Measurements from ENCODE around the gene PNPLA1.

PNPLA1 gene

DNA sequence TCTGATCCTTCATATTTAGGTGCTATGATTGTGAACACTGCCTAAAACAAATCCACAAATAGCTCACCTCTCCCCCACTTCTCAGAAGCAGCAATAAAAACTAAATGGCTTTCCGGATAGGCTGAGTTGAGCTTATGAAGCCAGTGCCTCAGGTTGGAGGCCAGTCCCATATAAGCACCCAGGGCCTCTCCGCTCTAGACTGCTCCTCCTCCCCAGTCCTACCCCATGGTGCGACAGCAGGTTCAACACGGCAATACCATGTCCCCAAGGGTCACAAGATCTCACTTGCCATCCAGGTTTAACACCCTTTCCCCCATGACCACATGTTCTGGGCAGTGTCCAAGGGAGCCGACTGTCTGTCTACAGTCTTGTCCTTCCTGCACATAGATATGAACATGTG, 46.1 kb downstream of the PNPLA1 start:
- no peak for DNase-seq (ENCODE audit: low spot score)

DNA sequence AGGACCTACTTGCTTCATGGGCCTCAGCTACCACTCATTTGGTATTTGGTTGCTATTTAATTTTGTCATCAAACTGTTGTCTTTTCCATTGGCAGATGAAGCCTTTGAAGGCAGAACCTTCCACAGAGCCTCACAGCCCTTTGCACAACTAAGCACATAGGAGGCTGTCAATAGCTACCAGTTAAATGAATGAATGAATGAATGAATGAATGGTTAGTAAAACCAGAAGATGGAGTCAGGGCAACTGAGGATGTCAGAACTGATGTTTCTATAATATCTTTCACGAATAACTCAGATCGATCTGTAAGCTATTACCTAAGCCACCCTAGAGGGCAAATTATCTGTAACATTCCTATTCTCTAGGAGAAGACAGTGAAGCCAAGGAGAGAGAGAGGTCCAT, 47.8 kb downstream of the PNPLA1 start:
- no peak for DNase-seq (ENCODE audit: low spot score)

DNA sequence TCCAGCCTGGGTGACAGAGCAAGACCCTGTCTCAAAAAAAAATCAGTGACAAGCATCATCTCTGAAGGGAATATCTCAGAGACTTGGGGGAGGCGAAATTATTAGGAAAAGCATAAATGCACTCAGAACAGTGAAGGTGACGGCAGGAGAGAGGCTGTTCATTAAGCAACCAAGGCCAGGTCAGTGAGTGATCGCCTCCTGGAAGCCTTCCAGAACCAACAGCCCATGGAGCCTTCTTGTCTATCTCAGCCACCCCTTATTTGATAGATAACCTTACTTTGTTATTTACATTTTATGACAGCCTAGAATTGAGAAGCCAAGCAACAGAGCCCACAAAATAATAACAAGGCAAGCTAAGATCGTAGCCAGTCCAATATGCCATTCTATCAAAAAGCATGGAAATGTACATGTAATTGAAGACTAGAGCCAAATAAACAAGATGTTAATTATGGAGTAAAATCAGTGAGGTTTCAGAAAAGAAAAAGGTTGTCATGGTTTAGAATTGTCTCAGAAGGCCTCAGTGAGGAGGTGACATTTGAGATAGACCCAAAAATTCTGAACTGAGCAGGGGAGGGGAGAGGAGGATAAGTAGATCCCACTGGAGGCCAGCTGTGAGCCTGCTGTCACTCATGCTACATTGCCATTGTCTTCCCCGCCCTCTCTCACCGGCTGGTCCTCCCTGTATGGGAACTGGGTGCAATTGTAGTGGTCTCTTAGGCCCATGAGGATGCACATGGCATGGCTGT, 49.0 kb downstream of the PNPLA1 start:
- no peak for DNase-seq (ENCODE audit: low spot score)

DNA sequence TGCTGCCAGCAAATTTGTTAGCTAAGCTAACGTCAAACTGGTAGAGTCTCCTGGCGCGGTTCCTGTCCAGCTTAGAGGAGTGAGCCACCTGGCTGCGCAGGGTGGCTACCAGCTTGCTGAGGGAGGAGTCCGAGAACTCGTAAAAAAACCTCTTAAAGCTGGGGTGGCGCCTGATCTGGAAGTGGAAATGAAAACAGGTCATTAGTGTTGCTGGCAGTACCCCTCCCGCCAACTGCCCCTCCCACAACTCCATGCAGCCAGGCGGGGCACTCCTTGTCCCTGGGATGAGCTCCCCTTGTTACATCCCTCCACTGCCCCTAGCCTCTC, 49.5 kb downstream of the PNPLA1 start:
- DNase-seq (ENCODE audit: low spot score) = no peak

DNA sequence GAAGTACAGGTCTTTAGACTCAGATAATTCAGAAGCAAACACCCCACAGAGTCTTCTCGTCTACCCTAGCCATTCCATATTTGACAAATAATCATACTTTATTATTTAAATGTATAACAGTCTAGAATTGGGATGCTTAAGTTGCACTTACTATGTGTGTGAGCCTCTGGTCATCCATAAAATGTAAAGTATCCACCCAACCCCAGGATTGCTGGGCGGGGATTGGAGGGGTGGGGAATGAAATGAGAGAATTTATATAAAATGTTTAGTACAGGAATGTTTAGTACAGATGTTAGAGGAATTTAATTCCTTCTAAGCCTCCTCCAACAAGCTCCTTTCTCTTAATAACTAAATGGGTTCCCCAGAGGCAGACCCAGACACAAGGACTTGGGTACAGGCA, 50.0 kb downstream of the PNPLA1 start:
- no peak for DNase-seq (ENCODE audit: low spot score)

DNA sequence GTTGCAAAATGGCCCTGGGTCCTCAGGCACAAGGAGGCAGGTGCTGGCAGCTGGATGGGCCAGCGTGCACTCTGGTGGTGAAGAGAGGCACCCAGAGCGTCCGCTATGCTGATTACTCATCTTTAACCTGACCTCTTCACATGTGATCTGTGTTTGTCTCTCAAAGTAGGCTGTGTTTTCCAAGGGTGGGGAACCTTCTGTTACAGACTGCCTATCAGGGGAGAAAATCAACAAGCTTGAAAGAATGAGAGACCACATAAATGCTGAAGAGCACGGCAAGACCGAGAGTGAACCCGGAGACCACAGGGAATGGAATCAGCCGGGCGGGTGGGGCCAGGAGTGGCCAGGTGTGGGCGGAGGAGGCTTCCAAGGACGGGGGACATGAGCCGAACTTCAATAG, 50.6 kb downstream of the PNPLA1 start:
- no peak for DNase-seq (ENCODE audit: low spot score)

DNA sequence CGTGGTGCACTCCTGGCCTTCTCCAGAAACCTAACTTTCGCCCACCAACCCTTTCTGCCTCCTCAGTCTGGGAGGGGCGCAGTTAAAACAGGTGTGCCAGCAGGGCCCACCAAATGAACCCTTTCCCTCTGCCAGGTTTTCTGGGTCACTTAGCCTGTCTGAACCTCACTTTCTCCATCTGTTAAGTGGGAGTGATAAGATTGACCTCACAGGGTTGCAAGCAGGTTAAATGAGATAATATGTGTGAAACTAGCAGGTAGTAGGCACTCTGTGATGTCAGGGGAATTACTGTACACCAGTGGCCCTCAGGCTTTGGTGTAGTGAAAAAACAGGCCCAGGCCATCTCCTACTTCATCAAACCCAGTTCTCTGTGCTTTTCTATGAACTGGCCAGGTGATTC, 52.7 kb downstream of the PNPLA1 start:
- no peak for DNase-seq (ENCODE audit: low spot score)

DNA sequence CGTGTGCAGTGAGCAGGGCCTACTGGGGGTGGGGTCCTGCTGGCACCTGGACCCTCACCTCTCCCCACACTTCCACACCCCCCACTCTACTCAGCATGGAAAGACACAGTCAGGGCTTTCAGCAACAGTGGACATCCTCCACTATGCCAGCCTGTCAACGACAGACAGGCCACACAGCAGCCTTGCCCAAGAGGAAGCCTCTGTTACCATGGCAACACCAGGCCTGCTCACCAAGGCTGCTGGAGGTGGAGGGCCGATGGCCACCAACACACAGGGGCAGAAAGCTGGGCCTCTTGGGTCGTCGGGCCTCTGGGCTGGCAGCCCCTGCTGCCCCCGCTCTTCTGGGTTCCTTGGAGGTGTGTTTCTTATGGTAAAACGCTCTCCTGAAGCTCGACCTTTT, 53.2 kb downstream of the PNPLA1 start:
- no peak for DNase-seq (ENCODE audit: low spot score)

DNA sequence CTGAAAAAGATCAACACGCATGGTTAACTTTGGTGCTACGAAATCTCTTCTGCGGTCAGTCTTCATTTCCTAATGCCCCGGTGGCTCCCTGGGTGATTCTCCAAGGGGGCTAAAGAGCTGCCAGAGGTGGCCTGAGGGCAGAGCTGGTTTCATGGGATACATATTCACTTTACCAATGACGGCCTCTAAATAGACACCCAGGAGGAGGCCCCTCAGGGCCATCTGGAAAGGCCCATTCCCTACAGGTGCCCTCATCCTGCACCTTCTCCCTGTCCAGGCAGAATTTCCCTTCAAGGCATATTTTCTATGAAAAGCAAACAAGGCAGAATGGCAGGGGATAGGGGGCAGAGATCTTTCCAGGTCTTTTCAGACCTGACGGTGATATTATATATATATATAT, 54.3 kb downstream of the PNPLA1 start:
- no peak for DNase-seq (ENCODE audit: low spot score)

DNA sequence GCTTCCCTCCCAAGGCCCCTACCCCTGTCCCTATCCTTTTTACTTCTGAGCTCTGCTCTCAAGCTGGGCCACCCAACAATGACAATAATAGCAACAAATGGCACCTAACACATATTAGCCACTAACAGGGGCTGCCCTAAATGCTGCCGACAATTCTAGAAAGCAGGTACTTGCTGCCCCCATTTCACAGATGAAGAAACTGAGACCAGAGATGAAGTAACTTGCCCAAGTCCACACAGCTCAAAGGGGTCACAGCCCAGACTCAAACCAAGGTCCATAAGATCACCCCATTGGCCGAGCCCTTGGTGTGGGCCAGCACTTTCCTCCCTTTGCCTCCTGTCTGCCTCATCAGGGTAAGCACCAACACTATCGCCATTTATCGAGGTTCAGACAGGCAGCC, 54.9 kb downstream of the PNPLA1 start:
- no peak for DNase-seq (ENCODE audit: low spot score)

DNA sequence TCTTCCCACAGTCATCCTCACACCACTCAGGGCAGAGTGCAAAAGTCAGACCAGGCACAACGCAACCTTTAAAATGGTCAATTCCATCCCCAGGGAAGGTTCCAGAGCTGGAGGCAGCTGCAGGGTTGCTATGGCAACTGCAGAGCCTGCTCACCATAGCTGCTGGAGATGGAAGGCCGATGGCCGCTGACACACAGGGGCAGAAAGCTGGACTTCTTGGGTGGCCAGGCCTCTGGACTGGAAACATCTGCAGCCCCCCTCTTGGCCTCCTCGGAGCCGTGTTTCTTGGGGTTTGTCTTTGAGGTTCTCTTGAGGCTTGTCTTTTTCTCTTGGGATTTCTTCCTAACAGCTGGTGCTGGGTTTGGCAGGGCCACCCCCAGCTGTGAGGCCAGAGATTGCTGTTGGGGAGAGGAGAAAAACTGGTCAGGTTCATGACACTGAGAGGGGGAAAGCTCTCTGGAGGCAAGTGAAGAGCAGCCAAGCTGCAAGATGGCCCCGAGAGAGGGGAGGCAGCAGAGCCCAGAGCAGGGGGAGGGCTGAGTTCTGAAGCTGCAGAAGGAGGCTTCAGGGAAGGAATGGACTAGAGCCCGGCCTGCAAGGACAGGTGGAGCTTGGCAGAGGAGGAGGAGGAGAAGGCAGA, 56.6 kb downstream of the PNPLA1 start:
- peak; percentile 44 for DNase-seq (ENCODE audit: low spot score)

DNA sequence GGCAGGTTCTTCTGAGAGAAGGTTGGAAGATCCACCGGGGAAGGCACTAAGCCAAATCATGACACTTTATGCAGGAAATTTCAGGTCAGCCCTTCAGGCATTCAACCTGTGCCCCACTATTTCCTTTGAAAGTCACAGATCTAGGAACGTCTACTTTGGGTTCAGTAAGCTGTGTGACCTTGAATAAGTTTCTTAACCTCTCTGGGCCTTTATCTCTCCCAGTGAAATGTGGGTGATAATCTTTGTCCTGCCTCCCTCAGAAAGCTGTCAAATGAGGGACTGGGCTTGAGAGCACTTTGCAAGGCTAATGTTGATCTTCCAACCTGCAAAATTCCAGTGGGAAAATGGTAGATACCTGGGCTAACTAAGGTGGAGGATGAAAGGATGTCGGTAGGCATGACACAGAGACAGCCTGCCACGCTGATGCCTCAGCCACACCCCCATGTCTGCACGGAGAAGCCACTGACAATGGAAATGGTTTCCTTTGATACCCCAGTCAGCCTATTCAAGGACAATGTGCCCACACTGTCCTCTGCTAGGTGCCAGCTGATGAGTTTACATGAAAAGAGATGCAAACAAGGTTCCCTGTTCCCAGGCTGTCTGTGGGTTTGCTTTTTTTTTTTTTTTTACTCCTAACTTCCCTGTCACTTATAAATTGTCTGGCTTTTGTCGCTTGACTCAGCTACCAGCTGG, 57.5 kb downstream of the PNPLA1 start:
- no peak for DNase-seq (ENCODE audit: low spot score)

DNA sequence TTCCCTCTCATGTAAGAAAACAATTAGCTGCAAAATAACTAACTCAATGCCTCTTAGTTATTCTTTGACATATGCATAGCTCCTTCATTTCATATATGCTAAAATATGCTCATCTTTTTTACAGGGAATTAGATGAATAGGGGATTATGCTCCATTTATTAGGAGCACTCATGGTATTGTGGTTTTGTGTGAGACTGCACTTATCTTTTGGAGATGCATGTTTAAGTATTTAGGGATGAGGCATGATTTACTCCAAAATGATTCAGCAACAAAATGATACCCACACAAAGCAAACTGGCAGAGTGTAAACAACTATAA, 58.0 kb downstream of the PNPLA1 start:
- no peak for DNase-seq (ENCODE audit: low spot score)

DNA sequence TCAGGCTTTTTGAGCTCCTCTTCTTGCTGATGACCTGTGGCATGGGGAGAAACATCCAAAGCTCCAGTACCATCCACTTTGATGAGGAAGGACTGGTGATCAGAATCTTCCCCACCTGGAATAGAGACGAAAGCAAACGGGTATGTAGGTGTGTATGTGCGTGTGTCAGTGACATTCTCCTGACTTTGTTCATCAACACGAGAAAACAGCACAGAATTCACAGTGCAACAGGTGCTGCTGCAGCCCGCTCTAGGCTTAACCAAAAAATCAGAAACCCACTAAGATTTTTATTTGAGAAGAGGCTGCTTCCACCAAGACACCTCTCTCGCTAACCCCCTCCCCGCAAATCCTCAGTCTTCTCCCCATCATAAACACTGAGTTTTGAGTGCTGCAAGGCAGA, 58.7 kb downstream of the PNPLA1 start:
- DNase-seq (ENCODE audit: low spot score) = no peak

DNA sequence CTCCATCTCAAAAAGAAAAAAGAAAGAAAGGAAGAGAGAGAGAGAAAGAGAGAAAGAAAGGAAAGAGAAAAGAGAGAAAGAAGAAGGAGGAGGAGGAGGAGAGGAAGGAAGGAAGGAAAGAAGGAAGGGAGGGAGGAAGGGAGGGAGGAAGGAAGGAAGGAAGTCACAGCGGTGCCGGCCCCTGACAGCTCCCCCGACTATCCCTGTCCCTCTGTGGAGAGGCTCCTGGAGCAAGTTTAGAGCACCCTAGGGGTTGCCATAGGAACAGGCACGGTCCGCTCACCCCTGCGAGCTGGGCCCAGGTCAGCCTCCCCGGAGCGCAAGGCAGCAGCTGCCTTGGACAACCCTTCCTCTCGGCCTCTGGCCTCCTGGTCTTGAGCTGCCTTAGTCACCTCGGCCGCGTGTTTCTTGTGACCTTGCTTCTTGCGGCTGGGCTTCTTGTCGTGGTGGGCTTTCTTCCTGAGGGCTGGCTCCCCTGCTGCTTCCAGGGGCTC, 60.0 kb downstream of the PNPLA1 start:
- DNase-seq (ENCODE audit: low spot score) = no peak

DNA sequence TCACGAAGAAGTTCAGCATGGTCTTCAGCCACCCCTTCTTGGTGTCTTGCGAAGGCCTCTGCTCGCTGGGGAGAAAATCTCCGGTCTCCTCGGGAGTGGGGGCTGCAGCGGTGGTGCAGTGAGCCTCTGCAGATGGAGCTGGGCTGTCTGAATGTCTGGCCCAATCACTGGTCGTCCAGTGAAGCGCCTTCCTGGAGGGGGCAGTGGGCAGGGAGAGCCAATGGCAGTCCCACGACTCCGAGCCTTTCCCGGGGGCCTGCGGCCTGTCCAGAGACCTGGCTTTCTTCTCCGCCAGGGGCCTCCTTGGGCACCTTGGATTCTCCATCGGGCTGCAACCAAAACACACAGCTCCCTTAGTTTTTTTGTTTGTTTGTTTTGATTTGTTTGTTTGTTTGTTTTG, 60.5 kb downstream of the PNPLA1 start:
- no peak for DNase-seq (ENCODE audit: low spot score)

DNA sequence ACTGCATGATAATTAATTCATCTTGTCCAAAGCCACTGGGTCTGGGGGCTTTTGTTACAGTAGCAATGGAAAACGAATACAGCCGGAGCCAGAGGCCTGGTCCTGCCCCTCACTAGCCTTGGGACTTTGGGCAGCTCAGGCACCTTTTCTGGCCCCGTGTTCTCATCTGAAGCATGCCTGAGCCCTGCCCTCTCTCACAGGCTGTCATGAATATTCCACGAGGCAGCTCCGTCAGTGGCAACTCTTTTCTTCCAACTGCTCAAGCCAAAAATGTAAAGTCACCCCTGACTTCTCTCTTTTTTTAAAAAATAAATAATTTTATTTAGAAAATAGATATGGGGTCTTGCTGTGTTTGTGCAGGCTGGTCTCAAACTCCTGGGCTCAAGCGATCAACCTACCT, 61.5 kb downstream of the PNPLA1 start:
- no peak for DNase-seq (ENCODE audit: low spot score)

DNA sequence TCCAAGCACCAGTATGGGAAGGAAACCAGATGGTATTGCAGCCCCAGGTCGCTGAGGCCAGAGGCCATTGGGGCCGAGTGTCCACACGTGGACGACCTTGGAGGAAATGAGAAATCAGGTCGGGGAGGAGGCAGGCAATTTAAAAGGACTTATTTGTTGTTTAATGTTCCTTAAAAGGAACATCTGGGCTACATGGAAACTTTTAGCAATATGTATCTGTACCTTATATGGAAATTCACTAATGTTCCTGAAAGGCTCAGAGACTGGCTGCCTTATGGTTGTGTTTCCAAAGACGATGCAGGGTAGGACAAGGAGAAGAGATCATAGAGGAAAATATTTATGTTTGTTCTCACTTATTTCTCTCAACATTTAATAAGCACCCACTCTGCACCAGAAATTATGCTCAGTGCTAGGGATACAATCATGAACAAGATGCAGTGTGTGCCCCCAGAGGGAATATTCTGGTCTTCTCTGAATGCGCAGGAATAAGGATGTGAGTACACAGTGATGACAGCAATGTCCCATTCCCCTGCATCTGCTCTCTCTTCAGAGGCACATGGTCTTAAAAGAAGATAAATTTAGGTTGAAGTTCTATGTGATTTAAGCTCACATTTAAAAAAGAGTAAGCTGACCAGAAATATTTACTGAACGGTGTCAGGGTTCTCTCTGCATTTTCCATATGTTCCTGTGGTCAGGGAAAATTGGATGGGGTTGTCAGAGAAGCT, 63.5 kb downstream of the PNPLA1 start:
- DNase-seq (ENCODE audit: low spot score) = no peak

DNA sequence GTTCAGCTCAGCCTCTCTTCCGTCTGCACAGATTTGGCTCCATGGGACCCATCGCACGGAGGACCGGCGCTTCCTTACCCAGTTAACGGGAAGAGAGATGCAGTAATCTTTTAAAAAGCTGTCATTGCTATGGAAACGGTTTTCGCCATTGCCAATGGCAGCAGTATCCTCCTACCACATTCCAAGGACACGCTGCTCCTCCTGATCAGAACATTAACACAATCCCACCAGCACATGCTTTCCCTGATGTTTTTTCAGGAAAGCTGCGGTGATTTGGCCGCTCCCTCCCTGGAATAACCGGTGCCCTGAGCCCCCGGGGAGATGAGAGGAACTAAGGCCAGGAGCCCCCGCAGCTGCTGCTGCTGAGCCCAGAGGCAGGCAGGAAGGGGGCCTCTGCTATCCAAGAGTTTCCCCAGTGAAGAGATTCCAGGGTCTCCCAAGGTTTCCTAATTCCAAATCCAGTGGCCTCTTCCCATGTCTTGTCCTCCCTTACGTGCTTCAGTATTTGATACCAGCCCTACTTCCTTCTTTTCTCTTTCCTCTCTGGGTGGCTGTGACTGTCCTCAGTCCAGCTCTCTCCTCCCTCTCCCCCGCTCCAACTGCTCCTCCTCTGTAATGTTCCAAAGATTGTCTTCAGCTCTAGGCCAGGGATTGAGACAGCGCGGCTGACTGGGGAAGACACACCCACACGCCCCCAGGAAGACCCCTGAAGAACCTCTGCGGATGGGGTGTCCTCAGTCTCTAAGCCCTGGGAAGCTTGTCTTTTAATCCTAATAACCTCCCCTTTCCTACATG, 64.3 kb downstream of the PNPLA1 start:
- no peak for DNase-seq (ENCODE audit: low spot score)

DNA sequence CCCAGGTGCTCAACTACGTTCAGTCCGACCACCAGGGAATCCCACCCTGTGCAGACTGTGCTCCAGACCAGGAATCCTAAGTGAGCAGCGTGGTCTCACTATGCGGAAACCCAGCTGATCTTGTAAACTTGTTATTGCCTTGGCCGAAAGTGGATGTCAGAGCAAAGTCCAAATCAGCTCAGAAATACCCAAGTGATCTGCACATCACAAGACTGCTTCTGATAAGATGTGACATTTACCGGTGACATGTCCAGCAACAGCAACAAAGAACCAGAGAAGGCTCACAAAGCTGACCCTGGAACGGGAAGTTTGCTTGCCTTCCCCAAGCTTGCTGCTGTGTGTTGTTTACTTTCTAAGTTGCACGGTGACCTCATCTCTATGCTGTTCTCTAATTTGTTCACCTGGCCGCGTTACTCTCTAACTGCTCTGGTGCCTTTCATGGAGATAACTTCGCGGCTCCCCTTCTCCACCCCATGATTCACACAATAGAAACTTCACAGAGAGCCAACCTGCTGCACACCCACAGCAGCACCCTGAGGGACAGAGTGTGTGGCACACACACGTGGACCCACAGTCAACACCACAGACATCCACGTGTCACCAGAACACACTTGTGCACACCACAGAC, 65.1 kb downstream of the PNPLA1 start:
- no peak for DNase-seq (ENCODE audit: low spot score)

DNA sequence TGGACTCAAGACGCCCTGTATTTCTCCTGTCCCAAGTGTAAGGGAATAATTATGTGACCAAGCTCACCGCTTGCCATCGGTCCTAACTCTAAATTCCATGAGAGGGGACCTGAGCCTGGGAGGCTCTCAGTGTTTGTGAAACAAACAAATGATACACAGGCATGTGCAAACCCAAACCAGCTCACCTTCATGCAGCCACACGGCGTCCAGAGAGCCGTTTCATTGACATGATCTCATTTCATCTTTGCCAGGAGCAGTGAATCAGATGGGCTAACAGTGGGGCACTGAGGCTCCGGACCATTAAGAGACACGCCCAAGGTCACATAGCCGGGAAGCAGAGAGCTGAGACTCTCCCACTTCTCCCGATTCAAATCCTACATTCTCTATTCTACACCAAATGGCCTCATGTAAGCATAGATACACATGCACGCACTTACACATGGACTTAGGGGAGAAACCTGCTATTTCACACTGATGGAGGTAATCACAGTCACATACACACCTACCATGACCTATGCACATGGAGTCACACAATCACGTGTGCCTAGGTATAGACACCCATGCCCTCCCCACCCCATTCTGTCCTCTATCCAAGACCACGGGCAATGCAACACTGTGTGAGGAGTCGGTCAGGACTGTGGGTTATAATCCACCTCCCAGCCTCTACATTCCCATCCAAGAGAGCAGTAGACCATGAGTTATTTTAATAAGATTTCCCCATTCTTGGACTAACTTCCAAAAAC, 65.8 kb downstream of the PNPLA1 start:
- no peak for DNase-seq (ENCODE audit: low spot score)

Data from globus pallidus (tissue), 1 donor.